ENCODE results near the gene TMEM19.
A peak's percentile ranks its signal among the peaks of the same experiment; 100 is the strongest.

The TMEM19 gene

GRCh38 chr12:71704920-71705319 is 19.0 kb downstream of the TMEM19 start:
- H4K12ac ChIP-seq (ENCODE audit: low read depth, low read length), result no peak overlapping the region
- H3K9me3 ChIP-seq (ENCODE audit: insufficient read depth, low read depth, low read length), result no peaks in the 10 kb centered on the region
- H2AFZ ChIP-seq (ENCODE audit: insufficient read depth, low read length, poor library complexity), result no peak overlapping the region
- no peak overlapping the region for H4K91ac ChIP-seq (ENCODE audit: low read depth, low read length)
- H3K27ac ChIP-seq (ENCODE audit: low read depth, low read length), result no peak overlapping the region
- H3K23ac ChIP-seq (ENCODE audit: low read length), result no peak overlapping the region
- H3K18ac ChIP-seq (ENCODE audit: low read length), result no peak overlapping the region
- no peaks in the 10 kb centered on the region for H3K79me2 ChIP-seq (ENCODE audit: control insufficient read depth, insufficient read depth, low read length, poor library complexity)
- no peaks in the 10 kb centered on the region for H3K79me1 ChIP-seq (ENCODE audit: low read length)
- no peak overlapping the region for H2BK12ac ChIP-seq (ENCODE audit: low read length)
- no peak overlapping the region for H2BK5ac ChIP-seq (ENCODE audit: low read depth, low read length, poor library complexity)
- no peak overlapping the region for H4K8ac ChIP-seq (ENCODE audit: low read depth, low read length)
- H2AK5ac ChIP-seq (ENCODE audit: low read length), result no peak overlapping the region
- H3K4me1 ChIP-seq (ENCODE audit: control insufficient read depth in 1 of 2, insufficient read depth in 2 of 2, low read length in 2 of 2), result peaks cover 0 to under 1% of the 10 kb centered on the region in 2 experiments
- H2BK120ac ChIP-seq (ENCODE audit: insufficient read depth, low read length, poor library complexity), result no peak overlapping the region
- H3K27me3 ChIP-seq (ENCODE audit: insufficient read depth, low read length), result no peaks in the 10 kb centered on the region
- H3K36me3 ChIP-seq (ENCODE audit: control insufficient read depth in 1 of 2, insufficient read depth in 2 of 2, low read length in 2 of 2), result peaks cover 2 to 4% of the 10 kb centered on the region in 2 experiments
- H3K4me3 ChIP-seq (ENCODE audit: low read depth, low read length), result no peak overlapping the region
- no peak overlapping the region for H3K4ac ChIP-seq (ENCODE audit: low read depth, low read length)
- no peak overlapping the region for H3K9ac ChIP-seq (ENCODE audit: low read length)
- peak in 1 of 2 donors; percentile 47 for DNase-seq
- no CpG with 5 or more reads among the region's 2 CpGs for WGBS (ENCODE audit: extremely low coverage, insufficient coverage, insufficient read length)
- H3K4me2 ChIP-seq (ENCODE audit: low read length), result no peak overlapping the region
- no peak overlapping the region for H3K14ac ChIP-seq (ENCODE audit: low read length)

GRCh38 chr12:71708658-71709057 is 22.8 kb downstream of the TMEM19 start:
- no peak overlapping the region for H2BK5ac ChIP-seq (ENCODE audit: low read depth, low read length, poor library complexity)
- H3K9ac ChIP-seq (ENCODE audit: low read length), result no peak overlapping the region
- H3K18ac ChIP-seq (ENCODE audit: low read length), result no peak overlapping the region
- H4K91ac ChIP-seq (ENCODE audit: low read depth, low read length), result no peak overlapping the region
- no peaks in the 10 kb centered on the region for H3K79me2 ChIP-seq (ENCODE audit: control insufficient read depth, insufficient read depth, low read length, poor library complexity)
- no peak overlapping the region for H2AK5ac ChIP-seq (ENCODE audit: low read length)
- H3K9me3 ChIP-seq (ENCODE audit: insufficient read depth, low read depth, low read length), result no peaks in the 10 kb centered on the region
- peaks cover 0 to 4% of the 10 kb centered on the region in 2 experiments for H3K4me1 ChIP-seq (ENCODE audit: control insufficient read depth in 1 of 2, insufficient read depth in 2 of 2, low read length in 2 of 2)
- H3K23ac ChIP-seq (ENCODE audit: low read length), result no peak overlapping the region
- no peak overlapping the region for H2BK12ac ChIP-seq (ENCODE audit: low read length)
- no peak overlapping the region for H2AFZ ChIP-seq (ENCODE audit: insufficient read depth, low read length, poor library complexity)
- H3K36me3 ChIP-seq (ENCODE audit: control insufficient read depth in 1 of 2, insufficient read depth in 2 of 2, low read length in 2 of 2), result peaks cover 0 to 1% of the 10 kb centered on the region in 2 experiments
- H3K4me3 ChIP-seq (ENCODE audit: low read depth, low read length), result no peak overlapping the region
- H3K4ac ChIP-seq (ENCODE audit: low read depth, low read length), result no peak overlapping the region
- no peak overlapping the region for H3K27ac ChIP-seq (ENCODE audit: low read depth, low read length)
- H3K14ac ChIP-seq (ENCODE audit: low read length), result no peak overlapping the region
- H4K8ac ChIP-seq (ENCODE audit: low read depth, low read length), result no peak overlapping the region
- H3K79me1 ChIP-seq (ENCODE audit: low read length), result no peaks in the 10 kb centered on the region
- no peak overlapping the region for H2BK120ac ChIP-seq (ENCODE audit: insufficient read depth, low read length, poor library complexity)
- no peak overlapping the region for H4K12ac ChIP-seq (ENCODE audit: low read depth, low read length)
- no peaks in the 10 kb centered on the region for H3K27me3 ChIP-seq (ENCODE audit: insufficient read depth, low read length)
- no CpG with 5 or more reads among the region's 1 CpG for WGBS (ENCODE audit: extremely low coverage, insufficient coverage, insufficient read length)
- no peak overlapping the region for H3K4me2 ChIP-seq (ENCODE audit: low read length)
- no peak for DNase-seq

GRCh38 chr12:71710276-71711125 is 24.6 kb downstream of the TMEM19 start:
- no peaks in the 10 kb centered on the region for H3K79me1 ChIP-seq (ENCODE audit: low read length)
- no peak overlapping the region for H4K91ac ChIP-seq (ENCODE audit: low read depth, low read length)
- no peak overlapping the region for H2BK12ac ChIP-seq (ENCODE audit: low read length)
- H3K27me3 ChIP-seq (ENCODE audit: insufficient read depth, low read length), result no peaks in the 10 kb centered on the region
- H2AK5ac ChIP-seq (ENCODE audit: low read length), result no peak overlapping the region
- no peak overlapping the region for H3K4ac ChIP-seq (ENCODE audit: low read depth, low read length)
- H2BK120ac ChIP-seq (ENCODE audit: insufficient read depth, low read length, poor library complexity), result no peak overlapping the region
- H2AFZ ChIP-seq (ENCODE audit: insufficient read depth, low read length, poor library complexity), result no peak overlapping the region
- peak overlapping the region; percentile 47 for H3K4me2 ChIP-seq (ENCODE audit: low read length)
- H3K9ac ChIP-seq (ENCODE audit: low read length), result no peak overlapping the region
- no peak overlapping the region for H3K23ac ChIP-seq (ENCODE audit: low read length)
- no peak overlapping the region for H4K8ac ChIP-seq (ENCODE audit: low read depth, low read length)
- H3K14ac ChIP-seq (ENCODE audit: low read length), result no peak overlapping the region
- H3K27ac ChIP-seq (ENCODE audit: low read depth, low read length), result peak overlapping the region; percentile 67
- no peak overlapping the region for H3K4me3 ChIP-seq (ENCODE audit: low read depth, low read length)
- H3K18ac ChIP-seq (ENCODE audit: low read length), result no peak overlapping the region
- no CpG with 5 or more reads among the region's 7 CpGs for WGBS (ENCODE audit: extremely low coverage, insufficient coverage, insufficient read length)
- peaks cover 0 to 1% of the 10 kb centered on the region in 2 experiments for H3K36me3 ChIP-seq (ENCODE audit: control insufficient read depth in 1 of 2, insufficient read depth in 2 of 2, low read length in 2 of 2)
- peak; percentile 71 to 80 for DNase-seq
- H3K4me1 ChIP-seq (ENCODE audit: control insufficient read depth in 1 of 2, insufficient read depth in 2 of 2, low read length in 2 of 2), result peaks cover 0 to 4% of the 10 kb centered on the region in 2 experiments
- H2BK5ac ChIP-seq (ENCODE audit: low read depth, low read length, poor library complexity), result no peak overlapping the region
- no peaks in the 10 kb centered on the region for H3K9me3 ChIP-seq (ENCODE audit: insufficient read depth, low read depth, low read length)
- H4K12ac ChIP-seq (ENCODE audit: low read depth, low read length), result no peak overlapping the region
- no peaks in the 10 kb centered on the region for H3K79me2 ChIP-seq (ENCODE audit: control insufficient read depth, insufficient read depth, low read length, poor library complexity)

- H4K12ac ChIP-seq (ENCODE audit: low read depth, low read length), result no peak overlapping the region
- no peak overlapping the region for H2AFZ ChIP-seq (ENCODE audit: insufficient read depth, low read length, poor library complexity)
- H3K4me1 ChIP-seq (ENCODE audit: control insufficient read depth in 1 of 2, insufficient read depth in 2 of 2, low read length in 2 of 2), result no peaks in the 10 kb centered on the region
- DNase-seq, result no peak
- no peak overlapping the region for H3K4me3 ChIP-seq (ENCODE audit: low read depth, low read length)
- no peak overlapping the region for H2BK5ac ChIP-seq (ENCODE audit: low read depth, low read length, poor library complexity)
- no peak overlapping the region for H3K9ac ChIP-seq (ENCODE audit: low read length)
- H3K4me2 ChIP-seq (ENCODE audit: low read length), result no peak overlapping the region
- no peaks in the 10 kb centered on the region for H3K27me3 ChIP-seq (ENCODE audit: insufficient read depth, low read length)
- H2BK120ac ChIP-seq (ENCODE audit: insufficient read depth, low read length, poor library complexity), result no peak overlapping the region
- no peak overlapping the region for H2AK5ac ChIP-seq (ENCODE audit: low read length)
- no peak overlapping the region for H3K14ac ChIP-seq (ENCODE audit: low read length)
- no peaks in the 10 kb centered on the region for H3K79me2 ChIP-seq (ENCODE audit: control insufficient read depth, insufficient read depth, low read length, poor library complexity)
- no peak overlapping the region for H3K23ac ChIP-seq (ENCODE audit: low read length)
- H3K9me3 ChIP-seq (ENCODE audit: insufficient read depth, low read depth, low read length), result no peaks in the 10 kb centered on the region
- H2BK12ac ChIP-seq (ENCODE audit: low read length), result no peak overlapping the region
- no peaks in the 10 kb centered on the region for H3K36me3 ChIP-seq (ENCODE audit: control insufficient read depth in 1 of 2, insufficient read depth in 2 of 2, low read length in 2 of 2)
- H4K91ac ChIP-seq (ENCODE audit: low read depth, low read length), result no peak overlapping the region
- H4K8ac ChIP-seq (ENCODE audit: low read depth, low read length), result no peak overlapping the region
- H3K79me1 ChIP-seq (ENCODE audit: low read length), result no peaks in the 10 kb centered on the region
- no peak overlapping the region for H3K27ac ChIP-seq (ENCODE audit: low read depth, low read length)
- H3K18ac ChIP-seq (ENCODE audit: low read length), result no peak overlapping the region
- H3K4ac ChIP-seq (ENCODE audit: low read depth, low read length), result no peak overlapping the region
Observed at GRCh38 chr12:71718611-71719010, 32.7 kb downstream of the TMEM19 start.

Data from trophoblast cell (in vitro differentiated cells and primary cell).